Natural killer cell treated with Interleukin-12 subunit alpha and Interleukin-12 subunit beta and Interleukin-15 and Interleukin-18, amount 100 ng/mL, for 72 hours (primary cell): Measurements from ENCODE around the gene ELMO1. TPM values are rescaled to one million over a fixed set of nuclear protein-coding genes. Genes with fewer than 3 reads are reported as not detected.

ENCODE experiments used
- ATAC-seq, 2 donors: fragments of 150-1000 bp; cut with Tn5 transposase in 1 of 2; sonication (Bioruptor Pico), chemical (Tn5 transposase) in 1 of 2; 2 replicates each; pipeline ENCODE4 v1.10.0; 2021
- DNase-seq: peaks from one replicate; pipeline ENCODE4 v3.0.0; 2022; ENCODE audit warnings: low spot score
- H3K27ac Mint-ChIP-seq, 2 donors: 1 replicate in 1 of 2; 2 replicates in 1 of 2; pipeline ENCODE4 v1.8.0; 2022; ENCODE audit warnings: mixed read lengths in 2 of 2, mild to moderate bottlenecking in 1 of 2, moderate library complexity in 1 of 2
- H3K27me3 Mint-ChIP-seq, 2 donors: 1 replicate in 1 of 2; 2 replicates in 1 of 2; pipeline ENCODE4 v1.8.0; 2022; ENCODE audit warnings: mixed read lengths in 2 of 2
- H3K36me3 Mint-ChIP-seq: one replicate; pipeline ENCODE4 v1.8.0; 2022; ENCODE audit warnings: mixed read lengths
- H3K4me1 Mint-ChIP-seq, 2 donors: 1 replicate in 1 of 2; 2 replicates in 1 of 2; pipeline ENCODE4 v1.8.0; 2022; ENCODE audit warnings: low read depth in 2 of 2, mixed read lengths in 2 of 2, mild to moderate bottlenecking in 1 of 2
- H3K4me3 Mint-ChIP-seq: one replicate; pipeline ENCODE4 v1.8.0; 2022; ENCODE audit warnings: mixed read lengths
- H3K9me3 Mint-ChIP-seq: 2 replicates; pipeline ENCODE4 v1.8.0; 2022; ENCODE audit warnings: mixed read lengths
- total RNA-seq, 2 donors: library from RNA; stranded (reverse); gene quantifications; one replicate each; pipeline ENCODE4 v1.2.3, GENCODE V29; 2022

Gene ELMO1
- total RNA-seq, 2 donors from 2014 or later, result 36.8 to 103 TPM

DNA sequence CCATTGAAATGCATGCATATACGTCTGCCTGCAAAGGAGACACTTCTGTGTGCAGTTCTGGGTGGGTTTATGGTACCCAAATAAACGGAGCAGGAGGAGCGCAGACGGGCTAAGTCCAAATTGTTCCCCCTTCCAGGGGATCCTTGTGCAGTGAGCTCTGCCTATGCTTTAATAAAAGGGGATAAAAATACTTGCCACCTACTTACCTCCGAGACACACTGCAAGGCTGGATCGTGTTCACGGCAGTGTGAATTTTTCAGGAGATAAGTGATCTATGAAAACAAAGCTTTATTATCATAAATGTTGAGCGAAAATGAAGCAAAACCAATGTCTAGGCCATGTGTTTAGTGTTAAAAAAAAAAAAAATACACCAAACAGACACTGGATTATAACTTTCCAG lies 415.5 kb downstream of the ELMO1 start:
- ATAC-seq (no peak), DNase-seq (no peak)
- Mint-ChIP-seq H3K4me3 (no peak overlapping the region), H3K36me3 (peaks cover 9% of the 10 kb centered on the region), H3K27ac (no peak overlapping the region), H3K9me3 (no peaks in the 10 kb centered on the region), H3K27me3 (no peaks in the 10 kb centered on the region), H3K4me1 (peaks cover 21 to 34% of the 10 kb centered on the region in 2 donors)

DNA sequence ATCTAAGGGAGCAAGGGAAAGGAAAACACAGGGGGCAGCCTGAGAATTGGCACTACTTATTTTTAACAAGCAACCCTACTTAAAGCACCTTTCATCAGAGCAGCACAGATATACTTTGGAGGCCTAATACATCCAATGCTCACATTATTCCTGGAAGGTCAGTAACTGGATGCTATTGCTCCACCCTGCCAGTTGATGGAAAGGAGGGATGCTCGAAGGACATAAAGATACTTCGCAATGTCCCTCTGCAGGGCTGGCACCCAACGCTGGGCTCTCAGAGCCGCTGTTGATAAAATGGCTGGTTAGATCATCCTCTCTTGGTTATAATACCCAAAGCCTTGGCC lies 416.4 kb downstream of the ELMO1 start:
- ATAC-seq (no peak), DNase-seq (no peak)
- Mint-ChIP-seq H3K27me3 (no peaks in the 10 kb centered on the region), H3K4me1 (peaks cover 22 to 34% of the 10 kb centered on the region in 2 donors), H3K4me3 (peak overlapping the region; percentile 21), H3K9me3 (no peaks in the 10 kb centered on the region), H3K27ac (peak overlapping the region; percentile 46 to 67), H3K36me3 (peaks cover 10% of the 10 kb centered on the region)

DNA sequence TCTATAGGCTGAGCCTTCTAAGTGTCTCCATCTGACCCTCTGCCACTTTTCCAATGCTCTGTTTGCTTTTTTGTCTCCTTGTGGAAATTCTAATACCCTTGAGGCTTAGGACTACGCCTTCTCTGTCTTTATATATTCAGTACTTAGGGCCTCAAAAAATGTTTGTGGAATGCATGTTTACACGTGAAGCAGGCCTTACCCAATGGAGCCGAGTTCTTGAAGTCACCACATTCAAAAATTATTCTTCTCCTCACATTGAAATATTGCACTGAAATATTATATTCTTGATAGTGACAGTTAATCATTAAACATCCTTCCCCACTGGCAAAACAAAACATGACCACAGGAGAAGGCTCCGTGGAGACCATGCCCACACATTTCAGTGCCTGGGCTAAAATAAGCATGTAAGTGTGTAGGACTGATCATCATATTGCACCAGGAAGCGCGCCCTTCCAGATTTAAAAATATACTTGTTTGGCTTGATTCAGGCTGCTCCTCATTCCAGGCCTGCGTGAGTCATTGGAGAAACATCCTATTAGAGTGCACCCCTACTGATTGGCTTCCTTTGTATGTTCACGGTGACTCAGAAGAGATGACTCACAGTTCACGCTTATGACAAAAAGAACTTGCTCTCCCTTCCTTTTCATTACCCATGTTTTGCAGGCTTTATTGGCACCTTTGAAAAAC lies 416.9 kb downstream of the ELMO1 start:
- DNase-seq (no peak), ATAC-seq (peak; percentile 98 to 99)
- peaks cover 28 to 40% of the 10 kb centered on the region in 2 donors for H3K4me1 Mint-ChIP-seq
- H3K27ac Mint-ChIP-seq, result peak overlapping the region; percentile 46 to 67
- H3K4me3 Mint-ChIP-seq, result peak overlapping the region; percentile 21
- peaks cover 15% of the 10 kb centered on the region for H3K36me3 Mint-ChIP-seq
- no peaks in the 10 kb centered on the region for H3K27me3 Mint-ChIP-seq
- H3K9me3 Mint-ChIP-seq, result no peaks in the 10 kb centered on the region

DNA sequence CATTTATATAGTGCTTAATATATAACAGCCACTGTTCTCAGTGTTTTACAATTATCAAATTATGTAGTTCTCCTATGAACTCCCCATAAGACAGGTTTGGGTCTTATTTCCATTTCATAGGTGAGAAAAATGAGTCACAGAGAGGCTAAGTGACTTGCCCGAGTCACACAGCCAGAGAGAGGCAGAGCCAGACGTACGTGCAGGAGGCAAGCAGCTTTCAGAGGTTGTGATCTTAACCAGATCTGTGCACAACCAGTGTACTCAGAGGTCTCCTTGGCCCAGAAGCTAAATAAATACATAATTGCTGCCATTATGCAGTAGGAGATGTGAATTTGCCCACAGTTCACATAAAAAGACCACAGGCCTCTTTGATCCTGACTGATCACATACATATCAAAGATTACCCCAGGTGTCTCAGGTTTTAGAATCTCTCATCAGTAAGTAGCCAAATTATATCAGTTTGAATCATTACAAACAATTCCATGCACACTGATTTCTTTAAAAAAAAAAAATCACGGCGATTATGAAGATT lies 419.7 kb downstream of the ELMO1 start:
- no peak for DNase-seq
- ATAC-seq, result peak in 1 of 2 donors; percentile 41
- Mint-ChIP-seq H3K4me1 (peaks cover 29 to 40% of the 10 kb centered on the region in 2 donors), H3K27ac (no peak overlapping the region), H3K9me3 (no peaks in the 10 kb centered on the region), H3K4me3 (no peak overlapping the region), H3K36me3 (peaks cover 15% of the 10 kb centered on the region), H3K27me3 (no peaks in the 10 kb centered on the region)

GRCh38 chr7:37027557-37028341 lies 420.9 kb downstream of the ELMO1 start:
- peaks cover 28 to 39% of the 10 kb centered on the region in 2 donors for H3K4me1 Mint-ChIP-seq
- H3K36me3 Mint-ChIP-seq, result peaks cover 15% of the 10 kb centered on the region
- no peak overlapping the region for H3K27ac Mint-ChIP-seq
- ATAC-seq (no peak), DNase-seq (no peak)
- H3K9me3 Mint-ChIP-seq, result no peaks in the 10 kb centered on the region
- H3K4me3 Mint-ChIP-seq, result no peak overlapping the region
- H3K27me3 Mint-ChIP-seq, result no peaks in the 10 kb centered on the region

GRCh38 chr7:37027104-37027503 lies 421.6 kb downstream of the ELMO1 start:
- Mint-ChIP-seq H3K27me3 (no peaks in the 10 kb centered on the region), H3K27ac (no peak overlapping the region), H3K9me3 (no peaks in the 10 kb centered on the region), H3K4me1 (peaks cover 22 to 32% of the 10 kb centered on the region in 2 donors), H3K4me3 (no peak overlapping the region), H3K36me3 (peaks cover 13% of the 10 kb centered on the region)
- ATAC-seq (no peak), DNase-seq (no peak)

DNA sequence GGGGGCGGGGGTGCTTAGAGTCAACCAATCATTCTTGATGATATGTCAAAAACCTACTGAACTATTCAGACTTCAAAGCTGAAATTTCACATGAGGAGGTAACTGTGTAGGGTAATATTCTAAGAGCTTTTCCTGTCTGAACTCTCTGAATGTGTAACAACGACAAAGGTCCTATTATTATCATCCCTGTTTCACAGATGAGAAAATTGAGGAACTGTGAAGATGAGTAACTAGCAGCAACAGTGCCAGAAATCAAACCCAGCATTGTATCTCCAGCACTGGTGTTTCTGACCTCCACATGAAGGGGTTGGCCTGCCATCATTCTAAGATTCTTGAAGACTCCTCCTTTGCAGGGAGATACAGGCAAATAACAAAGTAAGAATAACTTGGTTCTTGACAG lies 429.7 kb downstream of the ELMO1 start:
- Mint-ChIP-seq H3K4me3 (no peak overlapping the region), H3K27me3 (no peaks in the 10 kb centered on the region), H3K27ac (no peak overlapping the region), H3K36me3 (no peaks in the 10 kb centered on the region), H3K4me1 (peaks cover 12 to 13% of the 10 kb centered on the region in 2 donors), H3K9me3 (no peaks in the 10 kb centered on the region)
- DNase-seq (no peak), ATAC-seq (no peak)

- H3K27ac Mint-ChIP-seq, result peak overlapping the region in 1 of 2 donors; percentile 3
- peaks cover 11% of the 10 kb centered on the region for H3K36me3 Mint-ChIP-seq
- ATAC-seq (no peak), DNase-seq (no peak)
- no peaks in the 10 kb centered on the region for H3K9me3 Mint-ChIP-seq
- peaks cover 13 to 15% of the 10 kb centered on the region in 2 donors for H3K4me1 Mint-ChIP-seq
- no peaks in the 10 kb centered on the region for H3K27me3 Mint-ChIP-seq
- no peak overlapping the region for H3K4me3 Mint-ChIP-seq
Observed at GRCh38 chr7:37016064-37016878, 432.4 kb downstream of the ELMO1 start.

DNA sequence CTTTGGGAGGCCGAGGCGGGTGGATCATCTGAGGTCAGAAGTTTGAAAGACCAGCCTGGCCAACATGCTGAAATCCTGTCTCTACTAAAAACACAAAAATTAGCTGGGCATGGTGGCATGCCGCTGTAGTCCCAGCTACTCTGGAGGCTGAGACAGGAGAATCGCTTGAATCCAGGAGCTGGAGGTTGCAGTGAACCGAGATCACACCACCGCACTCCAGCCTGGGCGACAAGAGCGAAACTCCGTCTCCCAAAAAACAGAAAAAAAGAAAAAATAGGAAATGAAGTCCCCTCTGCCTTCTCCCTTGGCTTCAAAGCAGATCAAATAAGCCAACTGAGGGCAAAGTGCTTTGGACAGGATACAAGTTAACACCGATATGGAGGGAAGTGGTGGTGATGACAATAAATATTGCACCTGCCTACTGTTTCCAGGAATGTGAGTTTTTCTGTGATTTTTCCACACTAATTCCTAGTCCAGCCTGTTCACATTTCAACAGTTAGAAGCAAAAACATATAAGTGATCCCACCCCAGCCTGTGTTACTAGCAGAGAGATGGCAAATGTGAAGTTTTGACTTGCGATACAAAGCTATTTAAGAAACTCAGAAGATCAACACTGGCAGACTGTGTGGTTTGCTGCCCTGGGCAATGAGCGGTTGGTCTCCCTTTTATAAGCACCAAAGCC lies 433.2 kb downstream of the ELMO1 start:
- ATAC-seq, result no peak
- Mint-ChIP-seq H3K27ac (no peak overlapping the region), H3K27me3 (no peaks in the 10 kb centered on the region), H3K9me3 (no peaks in the 10 kb centered on the region), H3K4me1 (peaks cover 13 to 15% of the 10 kb centered on the region in 2 donors), H3K36me3 (peaks cover 11% of the 10 kb centered on the region), H3K4me3 (no peak overlapping the region)
- no peak for DNase-seq

- H3K9me3 Mint-ChIP-seq, result no peaks in the 10 kb centered on the region
- peaks cover 11% of the 10 kb centered on the region for H3K36me3 Mint-ChIP-seq
- H3K4me3 Mint-ChIP-seq, result no peak overlapping the region
Observed at GRCh38 chr7:37013771-37014170, 434.9 kb downstream of the ELMO1 start.

GRCh38 chr7:37011151-37011890 lies 437.3 kb downstream of the ELMO1 start:
- ATAC-seq (no peak), DNase-seq (no peak)
- peaks cover 11% of the 10 kb centered on the region for H3K36me3 Mint-ChIP-seq
- no peaks in the 10 kb centered on the region for H3K27me3 Mint-ChIP-seq
- no peaks in the 10 kb centered on the region for H3K9me3 Mint-ChIP-seq
- H3K4me3 Mint-ChIP-seq, result no peak overlapping the region
- H3K4me1 Mint-ChIP-seq, result peaks cover 3 to 17% of the 10 kb centered on the region in 2 donors
- no peak overlapping the region for H3K27ac Mint-ChIP-seq

More at GRCh38 chr7:37013771-37014170, 434.9 kb downstream of the ELMO1 start:
- ATAC-seq, result no peak
- no peaks in the 10 kb centered on the region for H3K27me3 Mint-ChIP-seq
- H3K27ac Mint-ChIP-seq, result no peak overlapping the region
- H3K4me1 Mint-ChIP-seq, result peaks cover 13 to 15% of the 10 kb centered on the region in 2 donors
- no peak for DNase-seq

DNA sequence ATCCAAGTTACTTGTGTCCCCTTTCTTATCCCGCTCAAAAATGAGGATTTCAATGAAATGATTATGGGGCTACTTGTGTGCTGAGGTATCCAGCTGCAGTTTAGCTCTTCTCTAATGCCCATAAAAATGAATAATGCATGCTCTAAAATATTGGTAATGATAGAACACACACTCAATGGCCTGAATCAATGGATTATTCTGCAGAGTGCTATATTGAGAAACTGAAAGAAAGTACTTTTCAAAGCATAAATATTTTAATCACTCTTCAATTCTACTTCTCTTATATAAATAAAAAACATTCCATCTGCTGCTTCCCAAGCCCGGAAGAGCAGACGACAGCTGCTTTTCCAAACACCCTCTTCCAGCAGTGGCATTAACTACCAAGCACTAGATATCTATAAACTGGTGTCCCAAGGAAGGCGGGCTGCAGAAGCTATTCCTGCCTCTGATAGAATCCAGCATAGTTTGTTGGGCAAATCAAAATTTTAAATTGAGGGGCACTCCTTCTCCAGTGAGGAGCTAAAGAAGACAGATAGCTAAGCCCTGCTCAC lies 439.5 kb downstream of the ELMO1 start:
- H3K4me3 Mint-ChIP-seq, result no peak overlapping the region
- H3K9me3 Mint-ChIP-seq, result no peaks in the 10 kb centered on the region
- H3K27ac Mint-ChIP-seq, result peak overlapping the region in 1 of 2 donors; percentile 66
- DNase-seq (no peak), ATAC-seq (no peak)
- no peaks in the 10 kb centered on the region for H3K27me3 Mint-ChIP-seq
- H3K36me3 Mint-ChIP-seq, result peaks cover 11% of the 10 kb centered on the region
- peaks cover 2 to 13% of the 10 kb centered on the region in 2 donors for H3K4me1 Mint-ChIP-seq
